Stimulated activated CD4-positive, alpha-beta T cell treated with anti-CD3 and anti-CD28 coated beads, Interleukin-12 subunit alpha, Interleukin-12 subunit beta, amount 100 ng/mL, for 4 hours (primary cell): ENCODE data around the gene SART3.
"Not testable (repeated sequence)": the region's sequence is repeated elsewhere in the genome, so short reads cannot be mapped to it uniquely, and the experiment has no call there.

Experiments used
- DNase-seq: peaks from one replicate; pipeline ENCODE4 v3.0.0-alpha.2; 2020

The SART3 gene

DNA sequence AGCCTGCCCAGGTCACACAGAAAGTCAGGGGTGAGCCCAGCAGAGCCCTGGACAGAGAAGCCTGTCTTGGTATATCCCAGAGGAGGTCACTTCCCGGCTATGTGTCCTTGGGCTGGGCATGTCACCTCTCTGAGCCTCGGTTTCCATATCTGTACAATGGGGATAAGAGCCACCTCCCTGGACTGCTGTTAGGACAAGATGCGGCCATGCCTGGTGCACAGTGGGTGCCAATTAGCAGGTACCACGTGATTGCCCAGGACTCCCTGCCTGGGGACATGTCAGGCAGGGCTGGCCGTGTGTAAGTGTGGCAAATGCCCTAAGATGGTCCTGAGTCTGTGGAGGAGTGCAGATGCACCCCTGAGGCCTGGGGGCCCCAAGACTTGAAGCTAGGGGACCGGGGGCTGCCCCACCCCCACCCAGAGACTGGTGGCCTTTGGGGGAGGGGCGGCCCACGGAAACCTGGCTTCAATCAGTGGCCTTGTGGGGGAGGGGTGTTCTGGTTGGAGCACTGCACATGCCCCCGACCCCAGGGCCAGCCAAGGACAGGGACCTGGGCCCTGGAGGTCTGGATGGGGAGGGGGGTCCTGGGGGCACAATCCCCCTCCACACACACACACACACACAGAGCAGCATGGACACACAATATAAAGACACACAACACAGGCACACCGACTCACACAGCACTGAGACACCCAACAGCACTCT, 36.0 kb upstream of the SART3 start:
- no peak for DNase-seq

- DNase-seq = no peak
Measured at GRCh38 chr12:108595711-108596647, 35.0 kb upstream of the SART3 start.

GRCh38 chr12:108594960-108595710, 34.2 kb upstream of the SART3 start:
- no peak for DNase-seq

DNA sequence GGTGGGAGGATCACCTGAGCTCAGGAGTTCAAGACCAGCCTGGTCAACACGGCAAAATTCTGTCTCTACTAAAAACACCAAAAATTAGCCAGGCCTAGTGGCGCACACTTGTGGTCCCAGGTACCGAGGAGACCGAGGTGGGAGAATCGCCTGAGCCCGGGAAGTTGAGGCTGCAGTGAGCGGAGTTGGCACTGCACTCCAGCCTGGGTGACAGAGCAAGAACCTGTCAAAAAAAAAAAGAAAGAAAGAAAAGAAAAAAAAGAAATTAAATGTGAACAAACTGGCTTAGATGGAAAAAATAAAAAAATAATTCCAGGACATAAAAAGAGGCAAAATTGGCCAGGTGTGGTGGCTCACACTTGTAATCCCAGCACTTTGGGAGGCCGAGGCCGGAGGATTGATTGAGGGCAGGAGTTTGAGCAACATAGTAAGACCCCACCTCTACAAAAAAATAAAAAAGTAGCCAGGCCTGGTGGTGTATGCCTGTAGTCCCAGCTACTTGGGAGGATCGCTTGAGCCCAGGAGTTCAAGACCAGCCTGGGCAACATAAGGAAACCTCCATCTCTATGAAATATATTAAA, 33.4 kb upstream of the SART3 start:
- no peak for DNase-seq

GRCh38 chr12:108592033-108592909, 31.3 kb upstream of the SART3 start:
- no peak for DNase-seq

DNA sequence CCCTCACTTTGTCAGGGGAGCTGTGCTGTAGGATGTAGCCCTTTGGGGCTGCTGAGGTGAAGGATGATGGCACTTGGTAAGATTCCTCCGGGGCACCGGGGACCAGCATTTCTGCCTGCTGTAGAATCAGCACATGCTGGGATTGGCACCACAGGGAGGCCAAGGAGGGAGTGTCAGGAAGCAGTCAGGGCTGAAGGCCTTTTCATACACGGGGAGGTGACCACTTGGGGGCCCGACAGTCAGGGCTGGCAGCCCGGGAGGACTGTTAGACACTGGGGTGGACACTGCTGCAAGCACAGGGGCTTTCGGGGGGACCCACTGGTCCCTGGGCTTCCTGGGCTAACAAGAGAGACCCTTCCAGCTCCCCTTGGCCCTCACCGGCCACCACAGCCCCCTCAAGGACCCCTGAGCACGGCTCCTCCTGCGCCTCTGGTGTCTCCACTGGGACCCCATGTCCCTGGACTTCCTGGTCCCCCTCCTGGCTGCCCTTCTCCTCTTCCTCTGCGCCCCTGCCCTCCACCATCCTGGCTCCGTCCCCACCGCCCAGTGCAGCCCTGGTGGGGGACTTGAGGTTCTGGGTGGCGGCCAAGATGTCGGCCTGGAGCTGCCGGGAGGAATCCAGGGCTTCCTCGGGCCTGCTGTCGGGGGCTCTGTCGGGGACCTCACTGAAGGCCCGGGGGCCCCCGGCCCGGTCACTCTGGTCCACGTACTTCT, 30.5 kb upstream of the SART3 start:
- no peak for DNase-seq

- DNase-seq = not testable (repeated sequence)
Measured at GRCh38 chr12:108590463-108590862, 29.5 kb upstream of the SART3 start.

GRCh38 chr12:108589840-108590229, 28.9 kb upstream of the SART3 start:
- no peak for DNase-seq

DNA sequence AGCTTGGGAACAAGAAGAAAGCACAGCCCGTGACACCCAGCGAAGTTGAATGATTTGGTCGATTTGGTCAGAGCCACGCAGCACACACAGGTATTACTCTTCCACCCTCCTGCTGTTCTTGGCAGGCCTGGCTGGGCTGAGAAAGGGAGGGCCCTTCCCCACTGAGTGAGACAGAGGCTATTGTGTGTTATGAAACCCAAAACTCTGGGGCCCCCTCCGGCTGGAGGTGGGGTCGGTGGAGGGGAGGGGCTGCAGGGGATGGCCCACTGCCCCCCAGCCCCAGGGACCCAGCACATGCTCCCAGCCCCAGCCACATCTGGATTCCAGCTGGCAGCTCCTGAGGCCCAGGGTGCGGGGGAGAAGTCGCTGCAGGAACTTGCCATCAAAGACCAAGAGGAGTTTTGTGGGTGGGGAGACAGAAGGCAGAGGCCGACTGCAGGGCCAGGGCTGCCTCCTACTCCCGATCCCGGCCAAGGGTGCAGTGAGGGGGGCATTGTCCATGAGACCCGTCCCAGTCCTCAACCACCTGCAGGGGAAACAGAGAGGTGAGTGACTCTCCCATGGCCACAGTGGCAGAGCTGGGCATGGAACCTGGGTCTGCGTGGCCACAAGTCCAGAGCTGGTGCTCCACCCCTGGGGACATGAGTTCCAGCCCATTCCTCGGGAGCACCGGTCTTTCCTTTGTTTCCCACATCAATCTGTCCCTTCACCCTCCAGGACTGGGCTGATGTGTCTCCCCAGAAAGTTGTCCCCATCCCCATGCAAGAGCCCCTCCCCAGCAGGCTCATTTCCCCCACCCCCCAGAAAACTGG, 28.3 kb upstream of the SART3 start:
- no peak for DNase-seq

- DNase-seq = no peak
Measured at GRCh38 chr12:108587826-108588225, 26.9 kb upstream of the SART3 start.

GRCh38 chr12:108586306-108586705, 25.3 kb upstream of the SART3 start:
- no peak for DNase-seq

- DNase-seq = no peak
Measured at GRCh38 chr12:108585864-108586263, 24.9 kb upstream of the SART3 start.

DNA sequence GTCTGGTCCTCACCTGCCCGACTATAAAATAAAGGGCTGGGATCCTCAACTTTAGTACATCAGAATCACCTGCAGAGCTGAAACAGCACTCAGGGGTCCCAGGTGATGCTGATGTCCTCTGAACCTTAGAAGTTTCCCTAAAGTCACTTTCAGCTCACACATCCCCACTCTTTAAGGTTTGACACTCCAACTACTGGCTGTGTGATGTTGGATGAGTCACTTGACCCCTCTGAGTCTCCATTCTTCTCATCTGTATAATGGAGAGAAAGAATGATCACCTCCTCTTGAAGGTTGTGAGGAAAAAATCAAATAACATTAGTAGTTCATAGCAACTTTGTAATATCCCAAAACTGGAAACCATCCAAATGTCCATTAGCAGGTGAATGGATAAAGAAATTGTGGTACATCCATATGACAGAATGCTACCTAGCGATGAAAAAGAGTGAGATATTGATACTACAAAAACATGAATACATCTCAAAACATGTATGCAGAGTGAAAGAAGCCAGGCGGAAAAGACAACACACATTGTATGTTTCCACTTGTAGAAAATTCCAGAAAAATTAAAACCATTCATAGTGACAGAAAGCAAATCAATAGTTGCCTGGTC, 23.6 kb upstream of the SART3 start:
- DNase-seq = no peak

DNA sequence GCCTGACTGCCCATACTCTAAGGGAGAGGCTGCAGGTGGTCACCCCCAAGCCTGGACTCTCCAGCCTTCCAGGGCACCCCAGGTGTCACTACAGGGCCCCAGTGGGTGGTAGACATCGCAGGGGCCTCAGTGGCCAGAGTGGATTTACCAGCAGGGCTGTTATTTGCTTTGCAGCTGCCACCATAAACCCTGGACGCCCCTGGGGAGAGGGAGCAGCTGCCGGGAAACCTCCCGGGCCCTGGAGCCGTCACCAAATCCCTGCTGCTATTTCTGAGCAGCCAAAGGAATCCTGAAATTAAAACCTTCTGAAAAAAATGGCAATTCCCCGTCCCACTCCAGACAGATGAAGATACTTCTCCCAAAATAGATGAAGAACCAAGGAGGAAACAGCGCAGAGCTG, 23.0 kb upstream of the SART3 start:
- no peak for DNase-seq

DNA sequence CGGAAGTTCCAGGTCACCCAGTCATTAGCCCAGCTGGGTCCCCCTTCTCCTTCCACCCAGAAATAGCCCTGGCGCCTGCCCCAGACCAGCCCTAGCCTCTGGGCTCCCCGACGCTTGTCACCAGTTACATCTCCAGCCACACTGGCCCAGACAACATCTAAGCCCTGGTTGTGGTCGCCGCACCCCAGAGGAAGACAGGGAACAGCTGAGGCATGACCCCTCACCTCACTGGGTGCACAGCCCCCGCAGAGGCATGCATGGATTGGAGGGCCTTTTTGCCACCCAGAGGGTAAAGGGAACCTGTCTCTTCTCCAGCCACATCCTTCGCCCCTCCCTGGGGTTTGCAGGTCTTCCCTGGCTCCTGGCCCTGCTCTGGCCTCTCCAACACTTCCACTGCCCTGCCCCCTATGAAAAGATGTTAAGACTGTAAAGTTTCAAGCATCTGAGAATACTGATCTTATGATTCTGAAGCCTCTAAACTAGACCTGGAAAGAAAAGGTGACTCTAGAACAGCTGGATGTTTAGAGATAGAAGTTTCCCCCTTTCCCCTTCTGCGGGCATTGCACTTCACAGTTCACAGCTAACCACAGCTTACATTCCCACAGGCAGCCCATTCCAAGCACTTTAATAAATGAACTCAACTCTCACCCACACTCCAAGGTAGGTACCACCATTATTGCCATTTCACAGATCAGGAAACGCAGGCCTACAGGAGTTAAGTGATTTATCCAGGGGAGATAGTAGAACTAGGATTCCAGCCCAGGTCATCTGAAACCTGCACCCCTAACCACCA, 22.2 kb upstream of the SART3 start:
- DNase-seq = no peak

DNA sequence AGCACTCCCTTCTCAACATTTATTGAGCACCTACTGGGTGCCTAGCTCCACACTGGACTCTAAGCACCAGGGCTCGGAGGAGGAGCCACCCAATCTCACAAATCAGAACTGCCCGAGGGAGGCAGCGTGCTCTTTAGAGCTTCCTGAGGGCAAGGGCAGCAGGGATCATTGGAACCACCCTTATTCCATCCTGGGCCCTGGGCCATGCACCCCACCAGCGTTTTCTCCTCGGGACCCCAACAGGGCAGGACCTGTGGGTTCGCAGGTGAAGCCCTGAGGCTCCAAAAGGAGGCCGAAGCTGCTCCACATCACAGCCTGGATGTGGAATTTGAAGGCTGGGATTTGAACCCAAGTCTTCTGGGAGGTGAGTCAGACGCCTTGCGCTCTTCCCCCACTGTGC, 21.5 kb upstream of the SART3 start:
- DNase-seq = no peak

DNA sequence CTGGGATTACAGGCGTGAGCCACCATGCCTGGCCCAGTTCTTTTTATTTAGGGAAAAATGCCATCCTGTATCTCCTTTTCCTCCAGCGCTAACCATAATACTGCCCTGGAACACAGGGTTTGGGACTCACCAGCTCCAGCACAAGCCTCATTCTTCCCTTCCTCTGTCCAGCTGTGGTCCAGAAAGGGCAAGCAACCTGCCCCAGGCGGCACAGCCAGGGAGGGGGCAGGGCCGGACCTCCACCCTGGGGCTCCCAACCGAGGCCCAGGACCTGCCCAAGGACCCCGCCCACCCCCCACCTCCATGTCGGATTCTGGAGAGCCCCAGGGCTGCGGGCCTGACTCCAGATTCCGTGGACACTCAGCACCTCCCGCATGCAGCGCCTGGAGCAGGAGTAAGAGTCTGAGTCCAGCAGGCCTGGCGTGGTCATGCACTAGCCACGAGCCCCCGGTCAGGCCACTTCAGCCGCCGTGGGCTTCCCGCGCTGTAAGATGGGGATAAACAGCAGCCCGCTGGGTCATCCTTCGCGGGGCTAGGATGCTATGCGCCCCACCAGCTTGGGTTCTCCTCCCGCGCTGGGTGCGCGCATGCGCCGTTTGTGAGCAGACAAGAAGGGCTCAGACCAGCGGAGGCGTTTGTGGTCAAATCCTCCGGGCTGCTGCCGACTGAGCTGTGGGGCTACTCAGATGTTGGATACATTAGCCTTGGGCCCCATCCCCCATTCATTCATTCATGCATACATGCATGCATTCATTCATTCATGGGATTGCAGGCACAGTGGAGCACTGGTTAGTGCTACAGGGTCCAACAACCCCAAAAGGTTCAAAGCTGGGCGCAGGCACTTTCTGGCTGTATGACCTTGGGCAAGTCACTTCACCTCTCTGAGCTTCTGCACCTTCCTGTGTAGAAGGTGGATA, 20.6 kb upstream of the SART3 start:
- no peak for DNase-seq

GRCh38 chr12:108580531-108580930, 19.6 kb upstream of the SART3 start:
- DNase-seq = no peak
